ENCODE data around the gene FCF1.

The FCF1 gene

DNA sequence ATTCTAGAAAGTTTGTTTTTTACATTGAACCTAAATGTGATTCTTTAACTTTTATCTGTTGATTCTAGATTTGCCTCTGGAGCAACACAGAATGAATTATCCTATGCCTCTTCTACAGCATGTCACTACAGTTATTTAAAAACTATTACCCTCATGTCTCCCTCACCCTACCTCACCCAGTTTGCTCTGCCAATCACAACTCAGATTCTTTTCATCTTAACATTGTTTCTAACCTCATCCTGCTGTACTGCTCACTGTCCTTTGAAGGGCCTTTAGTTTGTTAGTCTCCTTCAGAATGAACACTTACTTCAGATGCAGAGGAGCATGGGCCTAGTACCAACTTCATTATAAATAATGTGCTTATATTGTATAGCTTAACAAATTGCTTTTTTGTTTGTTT lies 71.7 kb downstream of the FCF1 start:
- no peak for DNase-seq

DNA sequence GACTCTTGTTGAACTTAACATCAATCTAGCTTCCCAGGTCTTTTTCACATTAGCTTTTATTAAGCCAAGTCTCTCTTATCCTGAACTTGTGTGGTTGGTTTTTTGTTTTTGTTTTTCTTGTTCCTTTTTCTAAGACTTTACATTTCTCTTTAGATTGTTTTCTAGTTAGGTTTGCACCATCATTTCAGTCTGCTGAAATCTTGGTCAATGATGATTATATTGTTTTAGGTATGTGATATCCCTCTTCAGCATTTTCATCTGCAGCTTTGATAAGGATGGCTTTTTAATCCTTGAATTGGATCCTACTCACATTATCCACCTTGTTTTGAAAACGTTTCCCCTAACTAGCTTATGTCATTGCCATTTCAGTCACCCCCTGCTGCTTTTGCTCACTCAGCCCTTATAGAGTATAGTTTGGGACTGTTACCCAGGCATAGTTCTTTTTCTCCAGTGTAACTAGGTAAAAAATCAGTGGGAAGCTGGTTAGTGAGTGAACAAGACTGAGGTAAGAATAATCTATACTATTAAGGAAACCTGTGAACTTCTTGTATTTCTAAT lies 72.2 kb downstream of the FCF1 start:
- no peak for DNase-seq

GRCh38 chr14:74786796-74787315 lies 73.9 kb downstream of the FCF1 start:
- DNase-seq, result no peak

Measured in activated CD4-positive, alpha-beta T cell treated with anti-CD3 and anti-CD28 coated beads for 1 hour (primary cell).